Body of pancreas (tissue), 4 donors: ENCODE data around the gene PDS5A. TPM values are rescaled to one million over a fixed set of nuclear protein-coding genes. Genes with fewer than 3 reads are reported as not detected.

ENCODE experiments used
- ATAC-seq: fragments of 150-250 bp; one replicate; pipeline ENCODE4 v1.9.1; 2016
- DNase-seq, 4 donors: peaks; one replicate each; pipeline ENCODE4 v3.0.0-alpha.2; 2019
- H3K27ac ChIP-seq, 4 donors: fragments of 200-600 bp; sonication (generic); 1 replicate in 3 of 4; 2 replicates in 1 of 4; pipeline versions ENCODE4 v1.5.1 to v1.6.1; 2016 to 2019; ENCODE audit warnings: mild to moderate bottlenecking in 1 of 4, mixed read lengths in 1 of 4, moderate library complexity in 1 of 4
- H3K27me3 ChIP-seq, 2 donors: fragments of 200-600 bp; sonication (generic); one replicate each; pipeline ENCODE4 v1.6.0; 2016; ENCODE audit warnings: mild to moderate bottlenecking in 1 of 2
- H3K36me3 ChIP-seq, 2 donors: fragments of 200-600 bp; sonication (generic); replicated peaks in 1 of 2; 2 replicates each; pipeline ENCODE4 v1.5.1; 2016; ENCODE audit warnings: low read depth in 2 of 2; ENCODE audit not compliant: insufficient read depth in 1 of 2
- H3K4me1 ChIP-seq: fragments of 200-600 bp; sonication (generic); one replicate; pipeline ENCODE4 v1.6.0; 2016
- H3K4me3 ChIP-seq, 2 donors: fragments of 200-600 bp; sonication (generic); 1 replicate in 1 of 2; 2 replicates in 1 of 2; pipeline ENCODE4 v1.5.1; 2016 to 2019
- H3K9me3 ChIP-seq, 3 donors: fragments of 200-600 bp; sonication (generic); 1 replicate in 2 of 3; 2 replicates in 1 of 3; pipeline ENCODE4 v1.5.1; 2016
- CTCF ChIP-seq, 7 experiments: fragments of 450-650 bp in 4 of 7; fragments of 200-600 bp in 3 of 7; sonication (generic) in 3 of 7; IDR thresholded peaks; one replicate each; pipeline ENCODE4 v1.5.1; 2016 to 2019; ENCODE audit warnings: antibody characterized with exemption in 7 of 7
- POLR2A ChIP-seq, 3 donors: fragments of 450-650 bp; IDR thresholded peaks; one replicate each; pipeline ENCODE4 v1.6.1; 2016; ENCODE audit warnings: antibody characterized with exemption in 3 of 3, mild to moderate bottlenecking in 2 of 3
- WGBS, 2 donors: methylation state at CpG; one replicate each; pipeline ENCODE4 v1.1.5; 2017; 5-methylcytosine and 5-hydroxymethylcytosine counted together
- intact Hi-C: fragments of 100-400 bp; cut with DNase I; formaldehyde crosslinking; loops from one replicate; pipeline ENCODE4 v1.15.1; 2023
- total RNA-seq, 2 donors: library from RNA; depleted of rRNA; stranded (reverse); fragments of >200 nt; gene quantifications; one replicate each; pipeline ENCODE4 v1.1.0, GENCODE V29; 2016

Gene PDS5A
- total RNA-seq, 2 donors from 2014 or later = 44.9 to 50.8 TPM

GRCh38 chr4:39889226-39889625 is 88.5 kb downstream of the PDS5A start:
- TF ChIP-seq CTCF (IDR thresholded peaks at IDR 0.05) (no peak), POLR2A (IDR thresholded peaks at IDR 0.05) (no peak)
- Histone ChIP-seq H3K27ac (no peak overlapping the region), H3K27me3 (no peaks in the 10 kb centered on the region), H3K4me1 (no peaks in the 10 kb centered on the region), H3K4me3 (no peak overlapping the region), H3K9me3 (no peaks in the 10 kb centered on the region), H3K36me3 (peaks cover 0 to 8% of the 10 kb centered on the region in 2 donors)
- intact Hi-C loops = no loop called here
- DNase-seq (no peak), ATAC-seq (no peak)
- 63 to 73% methylated on average over 2 of the region's 2 CpGs for WGBS, 2 donors

- intact Hi-C loops = no loop called here
- no peak overlapping the region for H3K4me3 ChIP-seq
- TF ChIP-seq CTCF (IDR thresholded peaks at IDR 0.05) = no peak
- no peak for TF ChIP-seq POLR2A (IDR thresholded peaks at IDR 0.05)
- no peaks in the 10 kb centered on the region for H3K9me3 ChIP-seq
- 92 to 95% methylated on average over 5 of the region's 5 CpGs for WGBS, 2 donors
- no peaks in the 10 kb centered on the region for H3K27me3 ChIP-seq
- H3K4me1 ChIP-seq = no peaks in the 10 kb centered on the region
- peaks cover 0 to 8% of the 10 kb centered on the region in 2 donors for H3K36me3 ChIP-seq
- no peak overlapping the region for H3K27ac ChIP-seq
- no peak for ATAC-seq
- no peak for DNase-seq
Observed at GRCh38 chr4:39888541-39888940, 89.2 kb downstream of the PDS5A start.

DNA sequence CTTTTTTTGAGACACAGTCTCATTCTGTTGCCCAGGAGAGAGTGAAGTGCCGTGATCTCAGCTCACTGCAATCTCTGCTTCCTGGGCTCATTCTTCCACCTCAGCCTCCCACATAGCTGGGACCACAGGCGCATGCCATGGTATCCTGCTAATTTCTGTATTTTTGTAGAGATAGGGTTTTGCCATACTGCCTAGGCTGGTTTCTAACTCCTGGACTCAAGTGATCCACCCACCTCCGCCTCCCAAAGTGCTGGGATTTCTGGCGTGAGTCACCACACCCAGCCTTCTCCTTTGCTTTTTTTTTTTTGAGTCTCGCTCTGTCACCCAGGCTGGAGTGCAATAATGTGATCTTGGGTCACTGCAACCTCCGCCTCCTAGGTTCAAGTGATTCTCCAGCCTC is 94.1 kb downstream of the PDS5A start:
- 98 to 99% methylated on average over 6 of the region's 6 CpGs for WGBS, 2 donors
- no peak for ATAC-seq
- Histone ChIP-seq H3K27me3 (no peaks in the 10 kb centered on the region), H3K4me3 (no peak overlapping the region), H3K27ac (no peak overlapping the region), H3K36me3 (peaks cover 4 to 7% of the 10 kb centered on the region in 2 donors), H3K4me1 (no peaks in the 10 kb centered on the region), H3K9me3 (no peaks in the 10 kb centered on the region)
- DNase-seq = no peak
- intact Hi-C loops = no loop called here
- TF ChIP-seq CTCF (IDR thresholded peaks at IDR 0.05) (no peak), POLR2A (IDR thresholded peaks at IDR 0.05) (no peak)

DNA sequence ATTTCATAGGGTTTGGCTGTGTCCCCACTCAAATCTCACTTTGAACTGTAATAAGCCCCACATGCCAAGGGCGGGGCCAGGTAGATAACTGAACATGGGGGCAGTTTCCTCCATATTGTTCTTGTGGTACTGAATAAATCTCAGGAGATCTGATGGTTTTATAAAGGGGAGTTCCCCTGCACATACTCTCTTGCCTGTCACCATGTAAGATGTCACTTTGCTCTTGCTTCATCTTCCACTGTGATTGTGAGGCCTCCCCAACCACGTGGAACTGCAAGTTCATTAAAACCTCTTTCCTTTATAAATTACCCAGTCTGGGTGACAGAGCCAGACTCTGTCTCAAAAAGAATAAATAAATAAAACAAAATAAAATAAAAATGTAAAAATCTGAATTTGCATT is 95.9 kb downstream of the PDS5A start:
- WGBS, 2 donors = 93 to 100% methylated on average over 2 of the region's 2 CpGs
- H3K4me3 ChIP-seq = no peak overlapping the region
- DNase-seq (no peak), ATAC-seq (no peak)
- no peaks in the 10 kb centered on the region for H3K9me3 ChIP-seq
- no peak overlapping the region for H3K27ac ChIP-seq
- H3K27me3 ChIP-seq = no peaks in the 10 kb centered on the region
- intact Hi-C loops = no loop called here
- H3K4me1 ChIP-seq = no peaks in the 10 kb centered on the region
- peaks cover 4 to 11% of the 10 kb centered on the region in 2 donors for H3K36me3 ChIP-seq
- no peak for TF ChIP-seq POLR2A (IDR thresholded peaks at IDR 0.05)
- no peak for TF ChIP-seq CTCF (IDR thresholded peaks at IDR 0.05)

DNA sequence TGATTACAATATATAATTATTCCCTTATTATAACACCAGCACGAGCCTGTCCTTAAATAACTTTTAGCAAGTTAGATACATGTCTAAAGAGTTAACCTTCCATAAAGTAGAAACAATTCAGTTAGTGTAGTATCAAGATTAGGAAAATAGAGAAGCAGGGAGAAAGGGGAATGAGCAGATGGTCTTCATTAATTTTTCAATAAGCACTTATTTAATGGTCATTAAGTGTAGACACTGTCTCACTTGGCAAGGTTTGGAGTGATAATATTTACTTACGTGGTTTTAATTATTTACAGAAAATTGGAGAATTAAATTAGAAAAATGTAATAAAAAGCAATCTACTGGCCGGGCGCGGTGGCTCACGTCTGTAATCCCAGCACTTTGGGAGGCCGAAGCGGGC is 99.7 kb downstream of the PDS5A start:
- Histone ChIP-seq H3K9me3 (no peaks in the 10 kb centered on the region), H3K4me1 (no peaks in the 10 kb centered on the region), H3K27me3 (no peaks in the 10 kb centered on the region), H3K27ac (no peak overlapping the region), H3K4me3 (no peak overlapping the region), H3K36me3 (peaks cover 4 to 10% of the 10 kb centered on the region in 2 donors)
- WGBS, 2 donors = 92 to 93% methylated on average over 8 of the region's 8 CpGs
- no peak for ATAC-seq
- DNase-seq = no peak
- intact Hi-C loops = no loop called here
- TF ChIP-seq POLR2A (IDR thresholded peaks at IDR 0.05) (no peak), CTCF (IDR thresholded peaks at IDR 0.05) (no peak)
